ENCODE data around the gene TBC1D22A. TPM values are rescaled to one million over a fixed set of nuclear protein-coding genes. Genes with fewer than 3 reads are reported as not detected.
A peak's percentile ranks its signal among the peaks of the same experiment; 100 is the strongest.

Gene TBC1D22A
- total and polyA plus RNA-seq, 9 donors = 12.5 to 25.6 (median 18.5) TPM

- Histone ChIP-seq H3K4me3 (no peak overlapping the region), H3K4me1 (ENCODE audit: insufficient read depth) (peaks cover 2% of the 10 kb centered on the region), H3K27me3 (no peaks in the 10 kb centered on the region), H3K36me3 (no peaks in the 10 kb centered on the region), H3K9me3 (no peaks in the 10 kb centered on the region), H3K27ac (no peak overlapping the region)
- DNase-seq = peak in 2 of 5 donors; percentile 4 to 26
- WGBS, 3 donors = 84 to 92% (median 87%) methylated on average over 11 of the region's 11 CpGs
- no peak for TF ChIP-seq CTCF (IDR thresholded peaks at IDR 0.05)
- no peak for TF ChIP-seq POLR2A (IDR thresholded peaks at IDR 0.05)
- TF ChIP-seq EP300 (IDR thresholded peaks at IDR 0.05) = no peak
- intact Hi-C loops (cut with DNase I) = no loop called here
Observed at GRCh38 chr22:47190957-47191670, 428.7 kb downstream of the TBC1D22A start.

- WGBS, 3 donors = 28 to 36% (median 32%) methylated on average over 24 to 25 of the region's 25 CpGs
- intact Hi-C loops (cut with DNase I) = no loop called here
- Histone ChIP-seq H3K9me3 (no peaks in the 10 kb centered on the region), H3K4me3 (no peak overlapping the region), H3K27me3 (no peaks in the 10 kb centered on the region), H3K27ac (no peak overlapping the region), H3K4me1 (ENCODE audit: insufficient read depth) (peaks cover 2% of the 10 kb centered on the region), H3K36me3 (no peaks in the 10 kb centered on the region)
- TF ChIP-seq EP300 (IDR thresholded peaks at IDR 0.05) (no peak), POLR2A (IDR thresholded peaks at IDR 0.05) (no peak), CTCF (IDR thresholded peaks at IDR 0.05) (no peak)
- DNase-seq = peak in 3 of 5 donors; percentile 10 to 50 (median 17)
Observed at GRCh38 chr22:47191671-47192650, 429.5 kb downstream of the TBC1D22A start.

GRCh38 chr22:47192651-47193437 is 430.4 kb downstream of the TBC1D22A start:
- peaks cover 2% of the 10 kb centered on the region for H3K4me1 ChIP-seq (ENCODE audit: insufficient read depth)
- DNase-seq = peak in 3 of 5 donors; percentile 7 to 42 (median 8)
- no peak overlapping the region for H3K27ac ChIP-seq
- no peaks in the 10 kb centered on the region for H3K9me3 ChIP-seq
- no peak overlapping the region for H3K4me3 ChIP-seq
- intact Hi-C loops (cut with DNase I) = no loop called here
- WGBS, 3 donors = 85 to 86% (median 85%) methylated on average over 30 to 32 of the region's 32 CpGs
- no peaks in the 10 kb centered on the region for H3K36me3 ChIP-seq
- H3K27me3 ChIP-seq = no peaks in the 10 kb centered on the region
- TF ChIP-seq EP300 (IDR thresholded peaks at IDR 0.05) (no peak), POLR2A (IDR thresholded peaks at IDR 0.05) (no peak), CTCF (IDR thresholded peaks at IDR 0.05) (no peak)

Data from ovary (tissue), 9 donors.